Activated T-cell treated with anti-CD3 and anti-CD28 coated beads for 4 hours (primary cell): ENCODE data around the gene FETUB.

Source experiments
- DNase-seq: peaks from one replicate; pipeline ENCODE4 v3.0.0-alpha.2; 2020

Gene FETUB, protein sequence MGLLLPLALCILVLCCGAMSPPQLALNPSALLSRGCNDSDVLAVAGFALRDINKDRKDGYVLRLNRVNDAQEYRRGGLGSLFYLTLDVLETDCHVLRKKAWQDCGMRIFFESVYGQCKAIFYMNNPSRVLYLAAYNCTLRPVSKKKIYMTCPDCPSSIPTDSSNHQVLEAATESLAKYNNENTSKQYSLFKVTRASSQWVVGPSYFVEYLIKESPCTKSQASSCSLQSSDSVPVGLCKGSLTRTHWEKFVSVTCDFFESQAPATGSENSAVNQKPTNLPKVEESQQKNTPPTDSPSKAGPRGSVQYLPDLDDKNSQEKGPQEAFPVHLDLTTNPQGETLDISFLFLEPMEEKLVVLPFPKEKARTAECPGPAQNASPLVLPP

GRCh38 chr3:186639778-186640472 is at the start of gene FETUB:
FETUB (plus strand) TSS chr3:186640399; CDS start chr3:186640461, 62 bp downstream.
- DNase-seq: no peak

DNA sequence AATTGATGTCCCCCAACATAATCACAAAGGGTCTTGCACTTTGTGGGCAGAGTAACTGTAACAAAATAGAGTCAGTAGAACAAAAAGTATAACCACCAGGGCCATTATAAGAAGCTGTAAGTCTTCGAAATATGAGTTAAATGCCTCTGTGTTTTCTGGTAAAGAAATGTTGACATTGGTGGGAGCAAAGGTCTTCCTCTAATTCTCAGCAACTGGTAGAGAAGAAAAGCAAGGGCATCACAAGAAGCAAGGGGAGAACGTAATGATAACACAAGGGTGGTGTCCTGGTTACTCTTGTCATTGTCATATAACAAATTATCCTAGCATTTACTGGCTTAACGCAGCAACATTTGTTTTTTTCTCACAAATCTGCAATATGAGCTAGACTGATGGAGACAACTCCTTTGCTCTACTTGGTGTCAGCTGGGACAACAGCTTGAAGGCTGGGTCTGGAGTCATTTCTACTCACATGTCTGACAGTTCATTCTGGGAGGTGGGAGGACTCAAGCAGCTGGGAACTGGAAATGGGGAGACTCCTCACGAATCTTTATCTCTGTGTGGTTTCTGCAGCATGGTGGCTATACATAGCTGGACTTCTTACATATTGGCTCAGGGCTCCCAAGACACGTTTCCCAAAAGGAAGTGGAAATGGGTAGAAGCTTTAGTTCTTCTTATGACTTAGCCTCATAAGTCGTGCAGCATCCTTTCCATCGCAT is 49.5 kb upstream of the FETUB start:
- no peak for DNase-seq

GRCh38 chr3:186592682-186593081 is 47.5 kb upstream of the FETUB start:
- DNase-seq: no peak

- DNase-seq: no peak
These were observed 46.3 kb upstream of the FETUB start for GRCh38 chr3:186593862-186594261.

DNA sequence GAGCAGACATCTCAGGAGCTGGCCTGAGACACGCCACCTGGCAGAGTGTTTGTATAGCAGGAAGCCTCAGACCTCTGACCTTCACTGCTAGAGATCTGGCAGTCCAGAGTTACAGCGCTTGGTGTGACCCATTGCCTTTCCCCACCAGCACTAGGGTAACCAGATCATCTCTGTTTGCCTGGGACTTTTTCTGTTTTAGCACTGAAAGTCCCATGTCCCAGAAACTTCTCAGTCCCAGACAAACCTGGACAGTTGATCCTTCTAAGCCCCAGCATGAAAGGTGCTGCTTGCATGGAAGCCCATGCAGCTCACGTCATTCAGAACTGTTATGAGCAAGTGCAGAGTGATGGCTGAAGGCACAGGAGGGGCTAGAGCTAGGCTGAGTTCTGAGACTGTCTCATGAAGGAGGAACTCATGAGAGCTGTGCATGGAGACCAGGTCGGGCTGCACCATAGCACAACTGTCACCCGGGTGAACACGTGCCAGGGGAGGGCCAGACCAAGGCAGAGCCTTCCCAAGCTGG is 45.5 kb upstream of the FETUB start:
- DNase-seq: no peak

GRCh38 chr3:186596568-186597287 is 43.5 kb upstream of the FETUB start:
- no peak for DNase-seq

- no peak for DNase-seq
These were observed 42.0 kb upstream of the FETUB start for GRCh38 chr3:186598108-186598784.

DNA sequence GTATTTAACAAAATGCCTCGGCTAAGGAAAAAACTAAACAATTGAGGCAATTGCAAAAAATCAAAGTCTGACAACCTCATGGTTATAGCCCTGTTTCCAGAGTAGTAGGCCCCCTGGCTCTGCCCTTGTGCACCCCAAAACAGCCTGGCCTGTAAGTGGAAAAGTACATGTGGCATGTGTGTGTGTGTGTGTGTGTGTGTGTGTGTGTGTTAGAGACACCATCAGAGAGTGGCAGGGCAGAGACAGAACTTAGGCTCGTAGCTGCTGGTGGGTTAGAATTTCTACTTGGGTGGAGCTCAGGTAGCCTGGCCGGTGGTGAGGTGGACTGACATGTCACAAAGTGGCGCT is 41.4 kb upstream of the FETUB start:
- DNase-seq: no peak

DNA sequence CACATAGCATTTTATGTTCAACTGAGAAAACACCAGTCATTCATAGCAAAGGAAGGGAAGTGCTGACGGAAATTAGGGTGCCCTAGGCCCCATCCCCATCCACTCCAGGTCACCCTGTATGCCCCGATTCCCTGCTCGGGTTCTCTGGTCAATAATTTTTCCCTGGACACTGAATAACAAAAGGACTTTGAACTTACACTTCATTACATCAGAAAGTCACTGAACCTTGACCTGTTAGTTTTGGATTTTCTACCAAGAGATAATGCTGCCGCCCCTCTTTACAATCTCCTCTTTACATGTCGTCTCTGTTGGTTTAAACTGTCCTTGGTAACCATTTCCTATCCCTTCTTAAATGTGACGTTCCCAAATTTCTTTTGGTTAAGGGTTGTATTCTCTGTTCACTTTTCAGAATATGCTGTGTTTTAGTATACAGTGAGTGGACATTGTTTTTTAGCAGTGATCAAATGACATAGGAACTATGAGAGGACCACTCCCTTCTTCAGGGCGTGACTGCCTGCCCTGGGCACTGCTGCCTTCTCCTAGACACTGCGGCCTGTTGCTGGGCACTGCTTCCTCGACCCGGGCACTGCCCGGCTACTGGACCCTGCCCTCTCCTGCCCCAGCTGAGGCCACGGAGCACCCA is 40.9 kb upstream of the FETUB start:
- DNase-seq: no peak

GRCh38 chr3:186599785-186600166 is 40.4 kb upstream of the FETUB start:
- DNase-seq: no peak

DNA sequence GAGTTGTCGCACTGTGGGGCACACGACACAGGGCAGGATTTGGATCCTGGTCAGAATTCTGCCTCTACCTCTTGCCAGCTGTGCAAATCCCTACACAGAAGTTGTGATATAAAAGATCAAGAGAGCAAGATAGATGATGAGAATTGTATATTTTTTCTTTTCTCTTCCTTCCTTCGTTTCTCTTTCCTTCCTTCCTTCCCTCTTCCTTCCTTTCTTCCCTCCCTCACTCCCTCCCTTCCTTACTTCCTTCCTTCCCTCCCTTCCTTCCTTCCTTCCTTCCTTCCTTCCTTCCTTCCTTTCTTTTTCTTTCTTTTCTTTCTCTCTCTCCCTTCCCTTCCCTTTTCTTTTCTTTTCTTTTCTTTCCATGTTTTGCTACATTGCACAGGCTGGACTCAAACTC is 39.3 kb upstream of the FETUB start:
- no peak for DNase-seq

DNA sequence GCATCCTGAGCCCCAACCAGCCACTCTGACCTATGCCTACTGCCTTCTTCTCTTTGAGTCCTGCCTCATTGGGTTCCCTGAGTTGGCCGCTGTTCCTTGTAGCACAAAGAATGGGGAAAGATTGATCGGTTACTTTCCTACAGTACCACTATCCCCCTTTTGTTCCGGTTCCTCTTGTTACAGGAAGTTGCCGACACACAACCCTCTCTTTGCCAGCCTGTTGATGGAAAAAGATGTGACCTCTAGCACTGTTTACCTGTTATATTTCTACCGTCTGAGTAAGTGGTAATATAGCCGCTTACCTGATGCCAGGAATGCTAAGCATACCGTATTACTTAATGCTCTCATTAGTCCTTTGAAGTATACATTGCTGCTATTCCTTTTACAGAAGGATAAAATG is 37.0 kb upstream of the FETUB start:
- DNase-seq: no peak

- DNase-seq: no peak
These were observed 35.1 kb upstream of the FETUB start for GRCh38 chr3:186605078-186605477.

- no peak for DNase-seq
These were observed 34.3 kb upstream of the FETUB start for GRCh38 chr3:186605561-186606545.

DNA sequence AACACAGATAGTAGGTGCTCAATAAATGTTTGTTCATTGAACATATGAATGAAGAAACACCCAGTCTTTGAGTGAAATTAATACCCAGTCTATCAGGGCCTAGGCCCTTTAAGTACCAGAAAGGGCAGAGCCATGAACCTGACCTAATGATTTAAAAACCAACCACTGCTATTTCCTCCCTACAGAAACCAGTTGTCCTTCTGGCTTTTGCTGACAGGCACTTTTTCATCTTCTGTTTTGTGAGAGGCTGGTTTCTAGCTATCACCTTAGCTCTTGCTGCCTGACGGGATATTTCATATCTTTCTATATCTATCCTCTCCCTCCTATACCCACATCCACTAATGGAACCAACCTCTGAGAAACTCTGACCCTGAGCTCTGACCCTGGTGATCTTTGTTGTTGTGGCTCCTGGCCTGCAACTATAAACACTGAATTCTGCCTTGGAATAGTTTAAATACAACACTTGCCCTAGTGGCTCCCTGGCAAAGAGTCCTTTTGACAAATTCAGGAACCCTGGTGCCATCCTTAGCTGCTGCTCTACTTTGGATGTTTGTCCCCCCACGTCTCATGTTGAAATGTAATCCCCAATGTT is 31.5 kb upstream of the FETUB start:
- DNase-seq: no peak

- DNase-seq: no peak
These were observed 30.8 kb upstream of the FETUB start for GRCh38 chr3:186609247-186609868.

DNA sequence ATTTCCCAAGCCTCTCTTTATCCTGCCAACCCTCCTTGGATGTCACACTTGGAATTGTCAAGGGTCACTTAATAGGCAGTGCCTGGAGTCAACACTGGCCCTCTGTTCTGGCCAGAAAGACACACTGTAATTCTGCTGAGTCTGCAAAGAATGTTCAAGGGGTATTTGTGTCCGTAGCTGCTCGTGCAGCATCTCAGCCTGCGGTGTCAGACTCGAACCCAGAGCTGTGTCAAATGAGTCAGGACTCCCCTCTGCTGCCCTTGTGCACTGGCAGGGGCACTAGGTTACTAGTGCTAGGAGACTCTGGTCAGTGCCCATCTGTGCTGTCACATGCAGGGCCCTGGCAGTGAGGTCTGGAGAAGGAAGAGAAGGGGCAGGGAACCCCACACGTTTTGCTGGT is 28.1 kb upstream of the FETUB start:
- no peak for DNase-seq

GRCh38 chr3:186612721-186613636 is 27.2 kb upstream of the FETUB start, which contains the start of gene AHSG:
AHSG (plus strand) TSS chr3:186613060; CDS start chr3:186613142, 82 bp downstream.
- no peak for DNase-seq
